ENCODE results near the gene PAF1. TPM values are rescaled to one million over a fixed set of nuclear protein-coding genes. Genes with fewer than 3 reads are reported as not detected.

PAF1 gene
- total RNA-seq, 2 donors from 2014 or later = 26.0 to 28.5 TPM

- intact Hi-C loops (cut with DNase I) = no loop called here
- no peak for DNase-seq (ENCODE audit: low spot score)
Measured at GRCh38 chr19:39422020-39422419, 31.1 kb upstream of the PAF1 start.

DNA sequence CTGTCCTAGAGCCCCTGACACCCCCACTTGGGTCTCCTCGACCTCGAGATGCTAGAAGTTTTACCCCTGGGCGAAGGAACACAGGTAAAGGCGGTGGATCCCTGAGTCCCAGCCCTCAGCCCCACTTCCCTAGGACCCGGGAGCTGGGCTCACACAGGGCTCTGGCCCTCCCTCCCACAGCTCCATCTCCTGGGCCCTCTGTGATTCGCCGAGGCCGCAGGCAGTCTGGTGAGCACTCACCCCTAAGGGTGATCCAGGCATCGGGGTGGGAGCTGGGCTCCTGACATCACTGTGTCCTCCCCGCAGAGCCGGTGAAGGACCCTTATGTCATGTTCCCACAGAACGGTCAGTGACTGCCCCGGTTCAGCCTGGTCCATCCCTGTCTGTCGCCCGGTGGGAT is 29.9 kb upstream of the PAF1 start:
- intact Hi-C loops (cut with DNase I) = no loop called here
- no peak for DNase-seq (ENCODE audit: low spot score)

DNA sequence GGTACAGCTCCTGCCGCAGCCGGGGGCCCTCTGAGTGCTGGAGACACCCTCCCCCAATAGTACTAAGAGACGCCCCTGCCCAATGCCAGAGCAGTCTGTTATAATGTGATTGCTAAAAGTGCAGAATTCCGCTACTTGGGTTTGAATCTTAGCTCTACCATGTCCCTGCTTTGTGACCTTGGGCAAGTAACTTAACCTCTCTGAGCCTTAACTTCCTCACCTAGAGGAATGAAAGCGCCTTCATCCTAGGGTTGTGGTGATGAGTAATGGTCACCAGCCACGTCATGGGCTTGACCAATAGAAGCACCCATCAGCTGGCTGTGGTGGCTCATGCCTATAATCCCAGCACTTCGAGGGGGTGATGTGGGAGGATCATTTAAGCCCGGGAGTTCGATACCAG is 28.1 kb upstream of the PAF1 start:
- intact Hi-C loops (cut with DNase I) = no loop called here
- no peak for DNase-seq (ENCODE audit: low spot score)

GRCh38 chr19:39417463-39418181 is 26.7 kb upstream of the PAF1 start:
- intact Hi-C loops (cut with DNase I) = no loop called here
- DNase-seq (ENCODE audit: low spot score) = no peak

DNA sequence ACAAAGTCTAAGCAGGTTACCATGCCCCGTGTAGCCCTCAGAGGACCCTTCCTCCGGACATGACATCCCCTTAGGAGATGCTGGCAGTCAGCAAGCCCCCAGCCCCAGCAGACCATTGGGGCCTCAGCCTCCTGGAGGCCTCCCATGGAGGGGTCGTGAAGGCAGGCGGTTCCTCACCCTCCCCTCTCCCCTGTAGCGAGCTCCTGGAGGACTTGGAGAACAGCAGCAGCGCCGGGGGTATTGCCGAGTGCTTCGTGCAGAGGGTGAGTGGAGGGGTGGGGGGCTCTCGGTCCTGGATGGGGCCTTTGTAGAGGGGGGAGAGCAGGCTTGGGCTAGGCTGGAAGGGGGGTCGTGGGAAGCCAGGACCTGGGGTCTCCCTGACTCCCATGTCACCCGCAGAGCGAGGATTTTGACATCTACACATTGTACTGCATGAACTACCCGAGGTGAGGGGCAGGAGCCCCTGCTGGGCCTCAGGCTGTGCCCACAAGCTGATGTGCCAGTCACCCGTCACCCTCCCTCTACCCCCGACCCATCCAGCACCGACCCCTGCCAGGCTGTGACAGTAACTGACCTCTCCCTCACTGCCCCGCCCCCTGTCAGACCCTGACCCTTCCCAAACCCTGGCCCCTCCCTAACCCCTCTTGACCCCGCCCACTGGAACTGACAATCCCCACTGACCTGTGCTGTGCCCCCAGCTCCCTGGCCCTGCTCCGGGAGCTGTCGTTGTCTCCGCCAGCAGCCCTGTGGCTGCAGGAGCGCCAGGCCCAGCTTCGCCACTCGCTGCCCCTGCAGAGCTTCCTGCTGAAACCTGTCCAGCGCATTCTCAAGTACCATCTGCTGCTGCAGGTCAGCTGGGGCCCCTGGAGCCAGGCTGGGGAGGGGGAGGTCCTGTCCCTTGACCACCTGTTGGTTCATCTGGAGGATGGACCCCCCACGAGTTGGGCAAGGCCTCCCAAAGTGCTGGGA is 25.5 kb upstream of the PAF1 start:
- DNase-seq (ENCODE audit: low spot score) = no peak
- intact Hi-C loops (cut with DNase I) = no loop called here

GRCh38 chr19:39415111-39416046 is 24.5 kb upstream of the PAF1 start:
- intact Hi-C loops (cut with DNase I) = no loop called here
- DNase-seq (ENCODE audit: low spot score) = peak; percentile 84

DNA sequence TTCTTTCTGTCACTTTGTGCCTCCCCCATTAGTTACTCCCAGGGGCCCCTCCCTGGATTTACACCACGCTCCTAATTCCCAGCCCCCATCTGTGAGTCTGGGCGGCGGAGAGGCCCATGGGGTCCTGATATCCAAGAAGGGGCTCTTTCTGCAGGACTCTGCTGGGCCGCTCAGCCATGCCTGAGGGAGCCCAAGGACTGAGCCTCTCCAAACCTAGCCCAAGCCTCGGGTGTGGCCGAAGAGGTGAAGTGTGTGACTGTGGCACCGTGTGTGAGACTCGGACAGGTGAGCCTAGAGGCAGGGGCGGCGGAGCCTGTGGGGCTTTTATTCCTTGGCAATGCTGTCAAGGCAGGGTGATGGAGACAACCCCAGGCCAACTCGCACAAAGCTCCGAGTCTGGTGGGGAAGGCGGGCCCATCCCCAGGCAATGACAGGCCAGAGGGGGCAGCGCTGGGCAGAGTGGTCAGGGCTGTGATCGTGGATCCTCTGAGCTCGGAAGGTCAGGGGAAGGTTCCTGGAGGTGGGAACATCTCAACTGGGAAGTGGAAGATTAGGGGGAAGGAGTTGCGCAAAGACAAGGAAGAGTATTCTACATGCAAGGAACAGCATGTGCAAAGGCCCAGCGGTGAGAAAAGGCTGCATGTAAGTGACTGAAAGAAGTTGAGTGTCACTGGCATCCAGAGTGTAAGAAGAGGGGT is 23.2 kb upstream of the PAF1 start:
- peak; percentile 89 for DNase-seq (ENCODE audit: low spot score)
- intact Hi-C loops (cut with DNase I) = no loop called here

GRCh38 chr19:39413272-39413910 is 22.5 kb upstream of the PAF1 start:
- peak; percentile 92 for DNase-seq (ENCODE audit: low spot score)
- intact Hi-C loops (cut with DNase I) = no loop called here

DNA sequence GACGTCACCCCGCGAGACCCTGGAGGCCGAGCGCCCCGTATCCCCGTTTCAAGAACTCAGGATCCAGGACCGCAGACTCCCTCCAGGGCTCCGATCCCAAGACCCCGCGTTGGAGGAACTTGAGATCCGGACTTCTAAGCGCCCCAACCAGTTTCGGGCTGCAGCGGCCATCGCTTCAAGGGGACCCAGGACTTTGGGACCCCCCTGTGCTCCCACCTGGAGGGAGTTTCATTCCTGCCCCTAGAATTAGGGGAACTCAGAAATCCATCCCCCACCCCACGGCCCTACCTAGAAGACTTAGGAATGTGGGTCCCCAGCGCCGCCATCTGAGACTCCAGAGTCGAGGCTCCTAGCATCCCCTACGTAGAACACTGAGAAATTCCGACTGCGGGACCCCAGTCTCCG is 22.0 kb upstream of the PAF1 start:
- intact Hi-C loops (cut with DNase I) = no loop called here
- DNase-seq (ENCODE audit: low spot score) = no peak

DNA sequence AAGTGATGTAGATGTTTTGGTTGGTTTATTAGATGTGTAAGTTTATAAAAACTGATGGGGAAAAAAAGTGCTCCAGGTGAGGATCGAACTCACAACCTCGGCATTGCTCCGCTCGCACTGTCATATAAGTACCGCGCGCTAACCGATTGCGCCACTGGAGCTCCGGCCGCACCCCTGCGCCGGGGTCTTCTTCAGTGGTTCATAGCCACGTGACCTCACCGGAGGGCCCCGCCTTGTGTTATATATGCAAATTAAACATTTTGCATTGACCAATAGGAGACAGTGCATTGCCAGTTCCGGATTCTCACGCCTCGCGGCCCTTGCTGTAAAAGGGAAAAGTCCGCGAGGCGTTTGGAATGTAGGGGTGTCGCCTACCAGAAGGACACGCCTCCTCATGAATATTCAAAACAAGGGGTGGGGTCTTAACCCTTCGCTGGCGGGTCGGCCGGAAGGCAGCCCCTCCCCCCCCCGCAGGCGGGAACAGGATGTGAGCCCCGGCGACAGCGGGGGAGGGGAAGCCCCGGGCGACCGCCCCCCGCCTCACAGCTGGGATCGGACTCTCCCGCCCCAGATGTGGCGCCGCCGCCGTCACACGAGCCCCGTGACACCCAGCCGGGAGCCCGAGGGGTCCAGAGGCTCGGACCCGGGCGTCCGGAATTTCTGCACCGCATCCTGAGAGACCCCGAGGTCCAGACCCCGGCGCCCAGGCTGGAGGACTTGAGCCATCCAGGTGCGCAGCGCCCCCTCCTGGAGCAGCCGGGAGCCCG is 21.4 kb upstream of the PAF1 start, which contains the start of gene PLEKHG2:
PLEKHG2 (plus strand) TSS at position 570 of the 767 bp plus-strand sequence. CDS start 1,418 bp downstream, outside the sequence.
- peak; percentile 99 for DNase-seq (ENCODE audit: low spot score)
- intact Hi-C loops (cut with DNase I) = no loop called here

DNA sequence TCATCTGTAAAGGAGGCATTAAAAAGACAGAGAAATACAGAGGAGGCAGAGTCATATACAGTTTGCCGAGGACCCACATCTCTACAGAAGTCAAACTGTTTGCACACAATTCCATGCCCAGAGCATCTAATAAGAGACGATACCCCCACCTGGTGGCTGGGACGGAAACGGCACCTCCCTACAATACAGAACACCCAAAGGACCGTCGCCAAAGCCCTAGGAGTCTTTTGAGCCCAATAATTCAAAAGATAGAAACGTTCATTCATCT is 20.9 kb upstream of the PAF1 start:
- intact Hi-C loops (cut with DNase I) = no loop called here
- DNase-seq (ENCODE audit: low spot score) = peak; percentile 97

- DNase-seq (ENCODE audit: low spot score) = peak; percentile 93
- intact Hi-C loops (cut with DNase I) = no loop called here
Measured at GRCh38 chr19:39411081-39411831, 20.4 kb upstream of the PAF1 start.

GRCh38 chr19:39410831-39411080 is 19.9 kb upstream of the PAF1 start:
- intact Hi-C loops (cut with DNase I) = no loop called here
- no peak for DNase-seq (ENCODE audit: low spot score)

GRCh38 chr19:39410017-39410830 is 19.3 kb upstream of the PAF1 start:
- intact Hi-C loops (cut with DNase I) = no loop called here
- peak; percentile 97 for DNase-seq (ENCODE audit: low spot score)

- DNase-seq (ENCODE audit: low spot score) = peak; percentile 97
- intact Hi-C loops (cut with DNase I) = no loop called here
Measured at GRCh38 chr19:39409208-39410016, 18.5 kb upstream of the PAF1 start.
